Activated naive CD8-positive, alpha-beta T cell treated with anti-CD3 and anti-CD28 coated beads, Interleukin-2, amount 50 U/mL, for 24 hours (primary cell): Measurements from ENCODE around the gene HS2ST1.
"Not testable (repeated sequence)": the region's sequence is repeated elsewhere in the genome, so short reads cannot be mapped to it uniquely, and the experiment has no call there.

ENCODE experiments used
- ATAC-seq: fragments of 150-1000 bp; cut with Tn5 transposase; one replicate; pipeline ENCODE4 v1.10.0; 2021
- DNase-seq: peaks from one replicate; pipeline ENCODE4 v3.0.0; 2021
- H3K27ac Mint-ChIP-seq: one replicate; pipeline ENCODE4 v1.8.0; 2021; ENCODE audit warnings: mild to moderate bottlenecking, mixed read lengths
- H3K27me3 Mint-ChIP-seq: one replicate; pipeline ENCODE4 v1.8.0; 2021; ENCODE audit warnings: mixed read lengths
- H3K36me3 Mint-ChIP-seq: one replicate; pipeline ENCODE4 v1.8.0; 2021; ENCODE audit warnings: low read depth, mixed read lengths
- H3K4me1 Mint-ChIP-seq: one replicate; pipeline ENCODE4 v1.8.0; 2021; ENCODE audit warnings: mixed read lengths
- H3K4me3 Mint-ChIP-seq: one replicate; pipeline ENCODE4 v1.8.0; 2021; ENCODE audit warnings: mild to moderate bottlenecking, moderate library complexity, mixed read lengths
- H3K9me3 Mint-ChIP-seq: one replicate; pipeline ENCODE4 v1.8.0; 2021; ENCODE audit warnings: mixed read lengths

HS2ST1 gene

DNA sequence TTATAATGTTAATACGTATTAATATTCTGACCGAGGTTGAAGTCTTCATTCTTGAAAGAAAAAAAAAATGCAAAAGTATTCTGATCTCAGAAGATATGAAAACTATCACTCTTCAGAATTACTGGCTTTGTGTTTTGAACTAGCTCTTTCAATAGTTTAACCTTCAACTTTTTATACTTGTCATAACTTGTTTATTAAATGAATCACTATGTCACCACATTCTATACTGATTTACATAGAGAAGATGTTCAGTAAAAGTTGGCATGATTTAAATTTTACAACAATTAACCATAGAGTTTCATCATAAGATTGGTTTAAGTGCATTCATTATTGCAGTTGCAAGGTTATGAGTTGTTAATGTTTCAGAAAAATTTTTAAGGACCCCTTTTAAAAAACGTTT, 57.3 kb downstream of the HS2ST1 start:
- no peak overlapping the region for H3K4me3 Mint-ChIP-seq
- ATAC-seq = no peak
- H3K9me3 Mint-ChIP-seq = no peaks in the 10 kb centered on the region
- no peak for DNase-seq
- no peaks in the 10 kb centered on the region for H3K27me3 Mint-ChIP-seq
- H3K36me3 Mint-ChIP-seq = no peaks in the 10 kb centered on the region
- H3K27ac Mint-ChIP-seq = no peak overlapping the region
- H3K4me1 Mint-ChIP-seq = peaks cover 6% of the 10 kb centered on the region

DNA sequence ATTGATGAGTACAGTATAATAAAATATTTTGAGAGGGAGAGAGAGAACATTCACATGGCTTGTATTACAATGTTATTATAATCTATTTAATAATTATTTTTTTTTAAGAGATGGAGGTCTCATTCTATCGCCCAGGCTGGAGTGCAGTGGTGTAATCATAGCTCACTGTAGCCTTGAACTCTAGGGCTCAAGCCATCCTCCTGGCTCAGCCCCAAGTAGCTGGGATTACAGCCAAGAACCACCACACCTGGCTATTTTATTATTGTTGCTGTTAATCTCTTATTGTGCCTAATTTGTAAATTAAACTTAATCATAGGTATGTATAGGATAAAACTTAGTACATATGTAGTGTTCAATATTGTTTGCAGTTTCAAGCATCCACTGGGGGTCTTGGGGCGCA, 57.8 kb downstream of the HS2ST1 start:
- peaks cover 6% of the 10 kb centered on the region for H3K4me1 Mint-ChIP-seq
- no peak overlapping the region for H3K4me3 Mint-ChIP-seq
- DNase-seq (no peak), ATAC-seq (no peak)
- no peaks in the 10 kb centered on the region for H3K9me3 Mint-ChIP-seq
- no peak overlapping the region for H3K27ac Mint-ChIP-seq
- H3K36me3 Mint-ChIP-seq = no peaks in the 10 kb centered on the region
- no peaks in the 10 kb centered on the region for H3K27me3 Mint-ChIP-seq

- Mint-ChIP-seq H3K27me3 (no peaks in the 10 kb centered on the region), H3K36me3 (peaks cover 8% of the 10 kb centered on the region), H3K9me3 (no peaks in the 10 kb centered on the region), H3K4me1 (peaks cover 6% of the 10 kb centered on the region), H3K27ac (no peak overlapping the region), H3K4me3 (no peak overlapping the region)
- no peak for DNase-seq
- no peak for ATAC-seq
Observed at GRCh38 chr1:86975993-86976550, 61.6 kb downstream of the HS2ST1 start.

GRCh38 chr1:86976664-86977063, 62.2 kb downstream of the HS2ST1 start:
- H3K4me3 Mint-ChIP-seq = no peak overlapping the region
- peaks cover 10% of the 10 kb centered on the region for H3K36me3 Mint-ChIP-seq
- no peaks in the 10 kb centered on the region for H3K9me3 Mint-ChIP-seq
- no peak overlapping the region for H3K27ac Mint-ChIP-seq
- DNase-seq (no peak), ATAC-seq (no peak)
- H3K4me1 Mint-ChIP-seq = peaks cover 6% of the 10 kb centered on the region
- no peaks in the 10 kb centered on the region for H3K27me3 Mint-ChIP-seq

DNA sequence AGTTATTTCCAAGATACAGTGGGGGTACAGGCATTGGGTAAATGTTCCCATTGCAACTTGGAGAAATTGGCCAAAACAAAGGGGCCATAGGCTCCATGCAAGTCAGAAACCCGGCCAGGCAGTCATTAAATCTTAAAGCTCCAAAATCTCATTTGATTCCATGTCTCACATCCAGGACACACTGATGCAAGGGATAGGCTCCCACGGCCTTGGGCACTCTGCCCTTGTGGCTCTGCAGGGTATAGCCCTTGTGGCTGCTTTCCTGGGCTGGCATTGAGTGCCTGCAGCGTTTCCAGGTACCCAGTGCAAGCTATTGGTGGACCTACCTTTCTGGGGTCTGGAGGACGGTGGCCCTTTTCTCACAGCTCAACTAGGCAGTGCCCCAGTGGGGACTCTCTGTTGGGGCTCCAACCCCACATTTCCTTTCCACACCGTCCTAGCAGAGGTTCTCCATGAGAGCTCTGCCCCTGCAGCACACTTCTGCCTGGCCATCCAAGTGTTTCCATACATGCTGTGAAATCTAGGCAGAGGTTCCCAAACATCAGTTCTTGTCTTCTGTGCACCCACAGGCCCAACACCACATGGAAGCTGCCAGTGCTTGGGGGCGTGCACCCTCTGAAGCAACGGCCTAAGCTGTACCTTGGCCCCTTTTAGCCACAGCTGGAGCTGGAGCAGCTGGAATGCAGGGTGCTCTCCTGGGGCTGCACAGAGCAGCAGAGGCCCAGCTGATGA, 67.2 kb downstream of the HS2ST1 start:
- DNase-seq (no peak), ATAC-seq (no peak)
- H3K9me3 Mint-ChIP-seq = no peaks in the 10 kb centered on the region
- H3K4me1 Mint-ChIP-seq = no peaks in the 10 kb centered on the region
- no peaks in the 10 kb centered on the region for H3K27me3 Mint-ChIP-seq
- peaks cover 11% of the 10 kb centered on the region for H3K36me3 Mint-ChIP-seq
- no peak overlapping the region for H3K4me3 Mint-ChIP-seq
- H3K27ac Mint-ChIP-seq = no peak overlapping the region

DNA sequence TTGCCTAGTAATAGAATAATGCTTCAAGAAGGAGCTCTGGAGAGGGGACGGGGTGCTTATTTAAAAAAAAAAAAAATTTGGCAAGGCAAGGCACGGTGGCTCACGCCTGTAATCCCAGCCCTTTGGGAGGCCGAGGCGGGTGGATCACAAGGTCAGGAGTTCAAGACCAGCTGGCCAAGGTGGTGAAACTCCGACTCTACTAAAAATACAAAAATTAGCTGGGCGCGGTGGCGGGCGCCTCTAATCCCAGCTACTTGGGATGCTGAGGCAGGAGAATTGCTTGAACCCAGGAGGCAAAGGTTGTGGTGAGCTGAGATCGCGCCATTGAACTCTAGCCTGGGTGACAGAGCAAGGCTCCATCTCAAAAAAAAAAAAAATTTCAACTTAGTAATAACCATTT, 69.2 kb downstream of the HS2ST1 start:
- not testable (repeated sequence) for H3K27me3 Mint-ChIP-seq, H3K27ac Mint-ChIP-seq, H3K4me3 Mint-ChIP-seq, DNase-seq, ATAC-seq, H3K4me1 Mint-ChIP-seq, H3K9me3 Mint-ChIP-seq
- H3K36me3 Mint-ChIP-seq = peaks cover 16% of the 10 kb centered on the region

DNA sequence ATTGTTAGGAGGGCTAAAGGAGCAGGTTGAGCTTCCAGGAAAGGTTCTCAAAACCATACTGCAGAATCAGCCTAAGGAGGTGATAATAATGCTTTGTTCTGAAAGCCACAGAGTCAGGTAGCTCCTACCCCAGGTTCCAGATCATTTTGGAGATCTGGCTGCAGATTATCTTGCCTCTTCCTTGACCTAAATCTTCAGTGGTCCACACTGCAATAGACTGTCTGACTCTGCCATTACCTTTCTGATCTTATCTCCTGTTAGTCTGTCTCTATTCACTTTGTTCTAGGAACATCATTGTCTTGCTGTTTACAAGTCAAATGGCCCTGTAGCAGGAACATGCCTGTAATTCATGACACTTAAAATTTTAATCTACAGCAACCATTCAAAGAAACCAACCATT, 73.0 kb downstream of the HS2ST1 start:
- no peak overlapping the region for H3K27ac Mint-ChIP-seq
- H3K4me1 Mint-ChIP-seq = peaks cover 3% of the 10 kb centered on the region
- H3K9me3 Mint-ChIP-seq = no peaks in the 10 kb centered on the region
- ATAC-seq (no peak), DNase-seq (no peak)
- H3K27me3 Mint-ChIP-seq = no peaks in the 10 kb centered on the region
- no peak overlapping the region for H3K4me3 Mint-ChIP-seq
- peaks cover 8% of the 10 kb centered on the region for H3K36me3 Mint-ChIP-seq

- Mint-ChIP-seq H3K4me1 (peaks cover 3% of the 10 kb centered on the region), H3K36me3 (peaks cover 7% of the 10 kb centered on the region), H3K4me3 (no peak overlapping the region), H3K27me3 (no peaks in the 10 kb centered on the region), H3K9me3 (no peaks in the 10 kb centered on the region), H3K27ac (no peak overlapping the region)
- DNase-seq (no peak), ATAC-seq (no peak)
Observed at GRCh38 chr1:86988835-86989234, 74.4 kb downstream of the HS2ST1 start.

DNA sequence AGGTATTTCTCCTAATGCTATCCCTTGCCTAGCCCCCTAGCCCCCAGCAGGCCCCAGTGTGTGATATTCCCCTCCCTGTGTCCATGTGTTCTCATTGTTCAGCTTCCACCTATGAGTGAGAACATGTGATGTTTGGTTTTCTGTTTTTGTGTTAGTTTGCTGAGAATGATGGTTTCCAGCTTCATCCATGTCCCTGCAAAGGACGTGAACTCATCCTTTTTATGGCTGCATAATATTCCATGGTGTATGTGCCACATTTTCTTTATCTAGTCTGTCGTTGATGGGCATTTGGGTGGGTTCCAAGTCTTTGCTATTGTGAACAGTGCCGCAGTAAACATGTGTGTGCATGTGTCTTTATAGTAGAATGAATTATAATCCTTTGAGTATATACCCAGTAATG, 75.3 kb downstream of the HS2ST1 start:
- not testable (repeated sequence) for ATAC-seq, H3K27me3 Mint-ChIP-seq, H3K4me1 Mint-ChIP-seq, H3K36me3 Mint-ChIP-seq, H3K9me3 Mint-ChIP-seq, H3K4me3 Mint-ChIP-seq, DNase-seq, H3K27ac Mint-ChIP-seq

GRCh38 chr1:86990826-86991225, 76.4 kb downstream of the HS2ST1 start:
- DNase-seq = no peak
- no peak for ATAC-seq
- no peaks in the 10 kb centered on the region for H3K9me3 Mint-ChIP-seq
- H3K27me3 Mint-ChIP-seq = no peaks in the 10 kb centered on the region
- no peak overlapping the region for H3K4me3 Mint-ChIP-seq
- no peak overlapping the region for H3K27ac Mint-ChIP-seq
- peaks cover 3% of the 10 kb centered on the region for H3K4me1 Mint-ChIP-seq
- peaks cover 7% of the 10 kb centered on the region for H3K36me3 Mint-ChIP-seq

GRCh38 chr1:86991549-86992186, 77.2 kb downstream of the HS2ST1 start:
- DNase-seq = no peak
- no peak overlapping the region for H3K4me3 Mint-ChIP-seq
- peaks cover 3% of the 10 kb centered on the region for H3K4me1 Mint-ChIP-seq
- H3K27me3 Mint-ChIP-seq = no peaks in the 10 kb centered on the region
- no peak overlapping the region for H3K27ac Mint-ChIP-seq
- no peak for ATAC-seq
- H3K36me3 Mint-ChIP-seq = peaks cover 7% of the 10 kb centered on the region
- no peaks in the 10 kb centered on the region for H3K9me3 Mint-ChIP-seq

DNA sequence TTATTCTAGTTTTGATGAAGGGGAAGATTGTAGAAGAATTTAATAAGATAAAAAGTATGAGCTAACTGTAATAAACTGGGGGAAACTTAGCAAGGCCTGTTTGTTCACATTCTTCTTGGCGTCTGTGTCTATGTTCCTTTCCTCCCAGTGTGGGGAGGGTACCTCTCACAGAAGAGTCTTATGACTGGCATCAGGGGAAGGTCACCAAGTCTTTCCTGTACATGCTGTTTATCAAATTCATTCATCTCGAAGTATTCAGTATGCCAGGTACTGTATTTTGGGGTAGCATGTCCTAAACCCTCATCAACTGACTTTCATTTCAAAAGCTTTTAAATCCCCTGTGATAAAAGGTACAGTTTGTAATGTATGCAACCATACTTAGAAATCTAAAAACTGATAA, 78.4 kb downstream of the HS2ST1 start:
- no peaks in the 10 kb centered on the region for H3K9me3 Mint-ChIP-seq
- H3K4me1 Mint-ChIP-seq = peaks cover 8% of the 10 kb centered on the region
- no peaks in the 10 kb centered on the region for H3K27me3 Mint-ChIP-seq
- H3K27ac Mint-ChIP-seq = no peak overlapping the region
- H3K36me3 Mint-ChIP-seq = peaks cover 3% of the 10 kb centered on the region
- H3K4me3 Mint-ChIP-seq = no peak overlapping the region
- no peak for DNase-seq
- ATAC-seq = no peak

DNA sequence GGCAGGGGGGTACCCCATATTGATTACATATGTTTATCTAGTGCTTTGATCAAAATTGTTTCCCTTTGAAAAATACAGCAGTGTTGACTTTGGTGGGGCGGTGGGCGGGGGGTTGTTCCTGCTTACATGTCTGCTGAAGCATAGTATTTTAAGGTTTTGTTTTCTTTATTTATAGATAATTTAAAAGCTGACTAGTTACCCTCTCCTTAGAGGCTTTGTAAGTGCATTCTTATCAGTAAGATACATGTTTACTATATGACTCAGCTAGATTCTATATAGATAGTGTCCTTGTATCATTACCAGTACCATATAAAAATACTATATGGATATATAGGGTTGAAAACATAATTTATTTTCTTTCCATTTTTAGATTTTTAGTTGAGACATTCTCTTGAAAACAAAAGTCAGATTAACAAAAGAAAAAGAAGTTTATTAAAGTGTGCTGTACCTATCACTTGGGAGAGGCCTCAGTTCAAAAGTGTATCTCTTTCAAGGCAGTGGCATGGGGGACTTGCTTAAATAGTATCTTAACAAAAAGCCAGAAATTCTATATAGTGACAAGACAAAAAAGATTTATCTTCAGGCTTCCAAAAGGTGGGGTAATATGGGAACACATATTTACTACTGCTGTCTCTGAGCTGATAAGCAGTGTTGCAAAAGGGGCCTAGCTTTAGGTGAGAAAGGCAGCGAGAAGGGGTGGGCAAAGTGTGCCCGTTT, 79.0 kb downstream of the HS2ST1 start:
- no peak for ATAC-seq
- Mint-ChIP-seq H3K4me3 (no peak overlapping the region), H3K4me1 (peaks cover 12% of the 10 kb centered on the region), H3K9me3 (no peaks in the 10 kb centered on the region), H3K27ac (no peak overlapping the region), H3K36me3 (peaks cover 2% of the 10 kb centered on the region), H3K27me3 (no peaks in the 10 kb centered on the region)
- no peak for DNase-seq

GRCh38 chr1:86994061-86994460, 79.6 kb downstream of the HS2ST1 start:
- no peak for ATAC-seq
- DNase-seq = no peak
- H3K27ac Mint-ChIP-seq = no peak overlapping the region

DNA sequence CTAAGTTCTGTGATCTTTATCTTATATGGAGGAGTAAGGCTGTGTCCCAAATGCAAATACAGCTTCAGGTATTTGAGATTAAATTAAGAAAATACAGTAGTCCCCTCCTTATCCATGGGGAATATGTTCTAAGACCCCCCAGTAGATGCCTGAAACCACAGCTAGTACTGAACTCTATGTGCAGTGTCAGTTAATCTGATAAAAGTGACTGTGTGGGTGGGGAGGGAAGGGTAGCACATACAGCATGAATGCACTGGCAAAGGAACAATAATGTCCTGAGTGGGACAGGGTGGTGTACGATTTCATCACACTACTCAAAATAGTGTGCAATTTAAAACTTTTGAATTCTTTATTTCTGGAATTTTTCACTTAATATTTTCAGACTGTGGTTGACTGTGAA, 83.1 kb downstream of the HS2ST1 start:
- H3K4me1 Mint-ChIP-seq = peaks cover 17% of the 10 kb centered on the region
- no peak for ATAC-seq
- H3K9me3 Mint-ChIP-seq = no peaks in the 10 kb centered on the region
- no peaks in the 10 kb centered on the region for H3K27me3 Mint-ChIP-seq
- no peak for DNase-seq
- no peak overlapping the region for H3K27ac Mint-ChIP-seq
- peaks cover 6% of the 10 kb centered on the region for H3K36me3 Mint-ChIP-seq
- H3K4me3 Mint-ChIP-seq = no peak overlapping the region

More at GRCh38 chr1:86994061-86994460, 79.6 kb downstream of the HS2ST1 start:
- H3K9me3 Mint-ChIP-seq = no peaks in the 10 kb centered on the region
- H3K36me3 Mint-ChIP-seq = peaks cover 4% of the 10 kb centered on the region
- no peaks in the 10 kb centered on the region for H3K27me3 Mint-ChIP-seq
- H3K4me3 Mint-ChIP-seq = no peak overlapping the region
- H3K4me1 Mint-ChIP-seq = peaks cover 17% of the 10 kb centered on the region
